Hepatocyte (in vitro differentiated cells): ENCODE measurements around the gene MECR.

Source experiments
- EZH2 ChIP-seq: fragments of 200-600 bp; sonication (generic); IDR thresholded peaks from 2 replicates; pipeline ENCODE4 v1.6.1; 2016; ENCODE audit warnings: antibody characterized with exemption, mild to moderate bottlenecking, borderline replicate concordance
- TF ChIP-seq, protein P1 (sequence below): fragments of 200-600 bp; sonication (generic); IDR thresholded peaks from 2 replicates; pipeline ENCODE4 v1.5.1; 2016; ENCODE audit warnings: antibody characterized with exemption, mild to moderate bottlenecking; ENCODE audit not compliant: poor library complexity

DNA sequence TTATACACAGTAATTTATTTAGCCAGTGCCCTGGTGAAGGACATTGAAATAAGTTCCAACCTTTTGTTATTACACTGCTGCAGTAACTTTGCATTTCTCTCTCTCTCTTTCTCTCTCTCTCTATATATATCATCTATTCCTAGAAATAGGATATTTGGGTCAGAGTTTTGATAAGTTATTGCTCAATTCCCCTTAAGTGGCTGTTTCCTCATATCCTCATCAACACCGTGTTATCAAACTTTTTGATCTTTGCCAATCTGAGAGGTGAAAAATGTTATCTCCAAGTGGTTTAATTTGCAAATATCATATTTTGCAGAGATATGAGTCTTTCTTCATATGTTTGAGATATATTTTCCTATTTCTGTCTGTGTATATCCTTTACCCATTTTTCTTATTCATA, 47.4 kb downstream of the MECR start:
- no peak for TF ChIP-seq EZH2
- TF ChIP-seq, protein P1, sequence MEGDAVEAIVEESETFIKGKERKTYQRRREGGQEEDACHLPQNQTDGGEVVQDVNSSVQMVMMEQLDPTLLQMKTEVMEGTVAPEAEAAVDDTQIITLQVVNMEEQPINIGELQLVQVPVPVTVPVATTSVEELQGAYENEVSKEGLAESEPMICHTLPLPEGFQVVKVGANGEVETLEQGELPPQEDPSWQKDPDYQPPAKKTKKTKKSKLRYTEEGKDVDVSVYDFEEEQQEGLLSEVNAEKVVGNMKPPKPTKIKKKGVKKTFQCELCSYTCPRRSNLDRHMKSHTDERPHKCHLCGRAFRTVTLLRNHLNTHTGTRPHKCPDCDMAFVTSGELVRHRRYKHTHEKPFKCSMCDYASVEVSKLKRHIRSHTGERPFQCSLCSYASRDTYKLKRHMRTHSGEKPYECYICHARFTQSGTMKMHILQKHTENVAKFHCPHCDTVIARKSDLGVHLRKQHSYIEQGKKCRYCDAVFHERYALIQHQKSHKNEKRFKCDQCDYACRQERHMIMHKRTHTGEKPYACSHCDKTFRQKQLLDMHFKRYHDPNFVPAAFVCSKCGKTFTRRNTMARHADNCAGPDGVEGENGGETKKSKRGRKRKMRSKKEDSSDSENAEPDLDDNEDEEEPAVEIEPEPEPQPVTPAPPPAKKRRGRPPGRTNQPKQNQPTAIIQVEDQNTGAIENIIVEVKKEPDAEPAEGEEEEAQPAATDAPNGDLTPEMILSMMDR: no peak
